Epidermal melanocyte (primary cell): Measurements from ENCODE around the gene HSFX4.
"Not testable (repeated sequence)": the region's sequence is repeated elsewhere in the genome, so short reads cannot be mapped to it uniquely, and the experiment has no call there.

Source experiments
- DNase-seq: peaks from one replicate; pipeline ENCODE4 v3.0.0; 2011; ENCODE audit warnings: low spot score; ENCODE audit not compliant: insufficient read length

Gene HSFX4

DNA sequence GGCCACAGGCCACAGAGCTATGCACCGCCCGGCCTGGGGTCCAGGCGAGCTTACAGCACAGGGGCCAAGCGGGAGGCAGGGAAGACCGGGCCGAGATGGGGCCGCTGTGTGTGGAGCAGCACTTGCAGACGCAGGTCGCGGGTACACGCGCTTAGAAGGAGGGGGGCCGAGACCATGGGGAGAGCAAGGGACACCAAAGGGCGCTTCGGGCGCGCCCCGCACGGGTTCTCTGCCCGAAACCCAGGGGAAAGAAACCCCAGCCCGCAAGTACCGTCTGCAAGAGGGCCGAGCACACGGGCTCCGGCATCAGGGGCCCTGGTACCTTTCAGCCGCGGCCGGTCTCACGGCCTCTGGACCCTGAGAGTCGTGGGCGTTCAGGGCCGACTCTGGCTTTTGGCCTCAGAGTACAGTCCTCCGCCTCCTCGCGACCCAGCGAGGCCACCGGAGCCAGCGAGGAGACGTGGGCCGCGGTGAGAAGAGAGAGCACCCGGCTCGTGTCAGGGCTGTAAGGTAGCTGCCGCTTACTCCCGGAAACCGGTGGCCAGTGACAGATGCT is 8.6 kb downstream of the HSFX4 start:
- no peak for DNase-seq

DNA sequence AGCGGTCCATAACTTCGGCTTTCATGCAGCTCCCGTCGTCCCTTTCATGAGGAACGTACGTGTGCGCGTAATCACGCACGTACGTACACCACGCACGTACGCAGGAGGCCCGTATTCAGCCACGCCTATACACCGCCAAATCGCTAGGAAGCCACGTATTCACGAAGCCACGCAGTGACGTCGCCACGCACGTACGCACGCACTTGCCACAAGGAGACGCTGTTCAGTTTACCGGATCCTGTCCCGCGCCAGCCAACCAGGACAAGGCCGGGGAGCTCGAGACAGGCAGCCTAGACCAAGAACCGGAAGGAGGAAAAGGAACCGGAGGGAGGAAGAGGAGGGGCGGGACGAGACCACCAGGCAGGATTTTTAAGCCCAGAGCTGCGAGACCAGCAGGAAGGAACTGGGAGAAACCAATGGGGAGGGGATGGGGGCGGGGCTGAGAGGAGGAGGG is 9.1 kb downstream of the HSFX4 start, which contains the start of gene EOLA2:
TSS of gene EOLA2 (minus strand) at position 65 of the 454 bp plus-strand sequence. CDS start 4,617 bp downstream, outside the sequence.
- DNase-seq, result peak; percentile 29

DNA sequence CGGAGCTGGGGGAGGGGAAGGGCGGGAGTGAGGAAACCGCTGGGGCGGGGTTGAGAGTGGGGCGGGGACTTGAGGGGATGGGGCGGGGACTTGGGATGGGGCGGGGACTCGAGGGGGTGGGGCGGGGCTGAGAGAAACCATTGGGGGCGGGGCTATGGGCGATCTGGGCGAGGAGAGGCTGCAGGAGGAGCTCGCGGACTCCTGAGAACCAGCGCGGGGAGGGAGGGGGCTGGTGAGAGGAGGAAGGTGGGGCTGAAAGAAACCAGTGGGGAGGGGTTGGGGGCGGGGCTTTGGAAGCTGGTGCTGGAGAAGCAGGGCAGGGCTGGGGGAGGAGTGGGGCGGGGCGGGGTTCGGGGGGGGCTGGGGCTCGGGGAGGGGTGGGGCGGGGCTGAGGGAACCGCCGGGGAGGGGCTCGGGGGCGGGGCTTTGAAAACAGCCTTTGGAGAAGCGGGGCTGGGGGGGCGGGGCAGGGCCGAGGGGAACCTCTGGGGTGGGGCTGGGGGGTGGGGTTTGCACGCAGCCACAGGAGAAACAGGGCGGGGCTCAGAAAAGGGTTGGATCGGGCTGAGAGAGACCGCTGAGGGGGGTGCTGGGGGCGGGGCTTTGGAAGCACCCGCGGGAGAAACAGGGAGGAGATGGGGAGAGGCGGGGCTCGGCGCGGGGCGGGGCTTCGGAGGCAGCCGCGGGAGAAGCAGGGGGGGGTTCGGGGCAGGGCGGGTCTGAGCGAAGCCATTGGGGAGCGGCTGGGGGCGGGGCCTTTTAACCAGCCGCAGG is 9.7 kb downstream of the HSFX4 start:
- DNase-seq, result peak; percentile 22

DNA sequence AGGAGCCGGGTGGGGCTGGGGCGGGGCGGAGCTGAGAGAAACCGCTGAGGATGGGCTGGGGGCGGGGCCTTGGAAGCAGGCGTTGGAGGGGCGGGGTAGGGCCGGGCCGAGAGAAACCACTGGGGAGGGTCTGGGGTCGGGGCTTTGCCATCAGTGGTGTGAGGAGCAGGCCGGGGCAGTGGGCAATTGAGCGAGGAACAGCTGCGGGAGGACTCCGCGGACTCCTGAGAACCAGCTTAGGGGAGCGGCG is 10.2 kb downstream of the HSFX4 start:
- no peak for DNase-seq

DNA sequence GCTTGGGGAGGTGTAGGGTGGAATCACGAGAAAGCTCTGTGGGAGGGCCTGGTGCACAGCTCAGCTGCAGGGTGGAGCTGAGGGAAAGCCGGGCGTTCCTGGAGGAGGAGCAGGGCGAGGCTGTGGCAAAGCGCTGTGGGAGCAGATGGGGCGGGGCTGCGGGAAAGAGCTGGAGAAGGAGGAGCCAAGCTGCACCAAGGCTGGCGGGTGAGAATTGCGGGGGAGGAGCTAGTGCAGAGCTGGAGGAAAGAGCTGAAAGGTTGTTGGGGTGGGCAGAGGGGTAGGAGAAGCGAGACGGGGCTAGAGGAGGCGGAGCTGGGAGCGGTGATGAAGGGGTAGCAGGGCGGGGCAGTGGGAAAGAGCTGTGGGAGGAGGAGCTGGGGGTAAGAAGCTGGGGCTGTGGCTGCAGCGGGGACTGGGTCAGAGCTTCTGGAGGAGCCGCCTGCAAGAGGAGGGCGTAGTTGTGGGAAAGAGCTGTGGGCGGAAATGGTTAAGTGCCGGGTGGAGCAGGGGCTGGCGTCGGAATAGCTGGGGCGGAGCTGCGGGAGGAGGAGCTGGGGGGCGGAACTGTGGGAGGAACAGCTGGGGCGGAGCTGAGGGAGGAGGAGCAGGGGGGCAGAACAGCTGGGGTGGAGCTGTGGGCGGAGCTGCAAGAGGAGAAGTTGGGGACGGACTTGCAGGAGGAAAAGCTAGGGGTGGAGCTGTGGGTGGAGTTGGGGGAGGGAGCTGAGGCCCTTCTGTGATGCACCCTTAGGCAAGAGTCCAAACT is 10.7 kb downstream of the HSFX4 start:
- peak; percentile 37 for DNase-seq

DNA sequence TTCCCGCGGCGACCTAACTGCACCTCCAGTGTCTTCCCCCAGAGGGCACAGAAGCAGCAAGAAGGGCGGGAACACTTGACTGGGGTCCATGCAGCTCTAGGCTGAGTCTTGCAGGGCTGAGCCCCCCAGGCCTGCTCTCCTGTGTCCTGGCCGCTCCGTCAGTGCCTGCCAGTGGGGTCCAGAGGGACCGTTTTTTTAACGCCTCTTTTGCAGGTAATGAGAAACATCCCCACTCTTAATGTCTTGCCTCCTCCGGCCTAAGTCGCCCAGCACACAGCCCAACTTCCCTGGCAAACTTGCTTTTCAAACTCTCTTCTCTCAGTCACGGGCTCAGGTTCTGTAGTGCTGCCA is 11.3 kb downstream of the HSFX4 start:
- DNase-seq, result not testable (repeated sequence)

DNA sequence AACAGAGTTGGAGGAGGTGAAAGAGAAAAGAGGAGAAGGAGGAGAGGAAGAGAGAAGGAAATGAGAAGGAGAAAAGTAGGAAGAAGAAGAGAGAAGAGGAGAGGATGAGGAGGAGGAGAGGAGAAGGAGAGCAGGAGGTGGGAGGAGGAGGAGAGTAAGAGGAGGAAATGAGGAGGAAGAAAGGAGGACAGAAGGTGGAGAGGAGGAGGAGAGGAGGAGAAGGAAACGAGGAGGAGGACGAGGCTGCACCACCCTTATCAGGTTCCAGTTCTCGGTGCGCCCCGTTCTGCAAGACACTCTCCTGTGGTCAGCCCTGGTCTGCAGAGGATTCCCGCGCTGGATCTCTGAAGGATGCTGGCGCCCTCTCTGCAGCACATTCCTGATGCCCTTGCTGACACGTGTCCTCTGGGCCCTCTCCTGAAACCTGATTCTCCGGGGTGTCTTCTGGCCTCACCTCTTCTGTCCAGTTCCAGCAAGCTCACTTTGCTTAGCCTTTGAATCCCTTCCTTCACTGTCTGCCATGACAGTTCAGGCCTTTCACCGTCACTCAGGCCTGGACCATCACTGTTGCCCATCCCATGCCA is 15.8 kb downstream of the HSFX4 start:
- not testable (repeated sequence) for DNase-seq

DNA sequence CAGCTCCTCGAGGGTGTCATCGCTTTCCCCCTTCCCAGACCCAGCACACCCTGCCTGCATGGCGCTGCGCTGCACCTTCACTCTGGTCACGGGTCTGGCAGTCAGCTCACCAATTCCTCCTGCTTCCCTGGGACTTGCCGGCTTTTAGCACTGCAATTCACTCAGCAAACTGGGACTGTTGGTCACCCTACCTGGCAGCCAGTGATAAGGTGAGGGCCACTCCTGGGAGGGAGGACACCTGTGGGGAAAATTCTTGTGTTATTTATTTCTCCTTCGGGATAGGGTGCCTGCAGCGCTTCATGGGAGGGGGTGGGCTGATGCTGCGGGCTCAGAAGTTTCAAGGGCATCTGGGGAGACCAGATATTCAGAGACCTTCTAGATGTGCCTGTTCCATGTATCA is 16.4 kb downstream of the HSFX4 start:
- not testable (repeated sequence) for DNase-seq

DNA sequence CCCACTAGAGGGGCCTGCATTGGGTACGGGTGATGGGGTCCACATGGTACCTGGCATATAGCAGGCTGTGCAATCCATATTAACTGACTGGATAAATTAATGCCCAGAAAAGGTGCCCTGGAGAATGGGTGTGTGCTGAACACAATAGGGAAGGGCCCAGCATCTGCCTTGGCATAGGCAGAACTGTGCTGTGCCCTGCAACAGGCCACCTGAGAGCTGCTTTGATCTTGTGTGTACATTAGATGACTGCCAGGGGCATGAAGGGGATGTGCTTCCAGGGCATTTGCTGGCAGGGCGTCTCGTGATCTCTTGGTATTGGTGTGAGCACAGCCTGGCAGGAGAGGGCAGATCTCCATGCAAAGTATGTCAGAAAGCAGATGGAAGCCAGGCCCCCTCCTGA is 17.6 kb downstream of the HSFX4 start:
- not testable (repeated sequence) for DNase-seq

DNA sequence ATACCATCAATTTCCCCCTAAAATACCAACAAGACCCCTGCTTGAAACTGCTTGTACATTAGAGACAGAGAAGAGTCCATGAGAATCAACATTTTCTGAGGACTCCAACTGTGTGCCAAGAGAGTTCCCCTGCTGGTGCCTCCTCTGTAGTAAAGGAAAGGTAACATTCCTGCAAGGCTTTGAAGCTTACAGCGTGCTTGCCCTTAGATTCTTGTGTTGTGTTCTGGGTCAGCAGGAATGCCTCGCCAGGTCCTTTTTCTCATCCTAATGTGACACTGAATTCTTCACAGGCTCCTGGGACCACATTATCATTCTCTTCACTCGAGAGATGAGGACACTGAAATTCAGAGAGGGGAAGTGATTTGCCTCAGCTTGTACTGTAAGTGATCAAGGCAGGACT is 18.6 kb downstream of the HSFX4 start:
- no peak for DNase-seq

DNA sequence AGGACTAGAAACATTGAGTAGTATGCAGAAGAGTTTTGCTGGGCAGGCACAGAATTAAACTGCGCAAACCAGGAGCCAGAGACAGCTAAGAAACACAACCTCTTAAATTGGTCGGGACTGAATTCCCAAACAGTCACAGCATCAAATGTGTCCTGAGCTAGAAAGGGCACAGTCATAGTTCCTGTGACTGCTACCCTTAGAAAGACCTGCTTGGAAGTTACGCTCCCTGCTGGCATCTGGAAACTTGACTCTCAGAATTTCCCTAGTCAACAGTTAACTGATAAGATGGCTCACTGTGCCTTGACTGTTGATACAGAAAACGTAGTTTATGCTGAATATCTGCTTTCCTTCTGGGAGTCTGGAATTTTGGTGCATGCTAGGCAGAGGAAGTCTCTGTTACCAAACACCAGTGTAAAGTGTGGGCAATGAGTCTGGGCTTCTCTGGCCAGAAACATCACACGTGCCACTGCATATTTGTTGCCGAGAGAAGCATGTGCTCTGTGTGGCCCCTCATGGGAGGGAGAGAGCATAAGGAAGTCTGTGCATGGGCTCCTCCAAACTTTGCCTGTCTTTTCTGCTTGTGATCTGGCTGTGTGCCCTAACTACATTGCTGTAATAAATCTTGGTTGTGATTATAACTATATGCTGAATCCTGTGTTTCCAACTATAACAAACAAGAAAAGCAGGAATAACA is 20.5 kb downstream of the HSFX4 start:
- DNase-seq, result no peak

DNA sequence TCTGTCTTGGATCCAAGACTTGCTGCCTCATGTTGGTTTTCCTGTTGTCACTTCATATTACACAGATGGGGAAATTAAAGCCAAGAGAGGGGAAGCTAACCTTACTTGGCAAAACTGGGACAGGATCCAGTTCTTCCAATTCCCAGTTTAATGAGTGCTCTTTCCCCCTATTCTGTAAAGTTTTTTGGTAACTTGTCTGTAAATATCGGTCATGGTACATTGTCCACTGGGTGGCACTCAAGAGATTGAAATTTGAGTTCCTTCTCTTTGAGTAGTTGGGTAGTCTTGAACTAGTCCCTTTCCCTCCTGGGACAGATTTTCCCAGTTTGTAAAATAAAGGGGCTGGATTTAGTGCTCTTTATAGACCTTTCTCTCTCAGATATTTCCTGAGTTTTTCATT is 21.3 kb downstream of the HSFX4 start:
- DNase-seq, result no peak

DNA sequence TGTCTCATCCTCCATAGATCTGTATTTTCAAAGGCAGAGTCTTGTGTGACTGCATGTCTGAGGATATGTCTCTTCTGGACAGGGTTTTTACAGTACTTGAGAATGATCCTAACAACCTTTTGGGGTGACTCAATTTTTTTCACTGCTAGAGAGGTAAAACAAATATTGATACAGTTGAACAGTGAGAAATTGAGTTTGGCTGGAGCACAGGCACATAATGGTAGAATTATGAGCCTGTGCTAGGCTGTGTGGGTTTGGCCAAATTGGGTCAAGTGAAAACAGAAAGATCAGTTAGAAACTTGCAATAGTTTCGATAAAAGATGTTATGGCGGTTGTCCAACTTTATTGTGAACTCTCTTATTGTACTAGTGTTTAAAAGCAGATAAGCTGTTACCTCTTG is 32.2 kb downstream of the HSFX4 start:
- no peak for DNase-seq

DNA sequence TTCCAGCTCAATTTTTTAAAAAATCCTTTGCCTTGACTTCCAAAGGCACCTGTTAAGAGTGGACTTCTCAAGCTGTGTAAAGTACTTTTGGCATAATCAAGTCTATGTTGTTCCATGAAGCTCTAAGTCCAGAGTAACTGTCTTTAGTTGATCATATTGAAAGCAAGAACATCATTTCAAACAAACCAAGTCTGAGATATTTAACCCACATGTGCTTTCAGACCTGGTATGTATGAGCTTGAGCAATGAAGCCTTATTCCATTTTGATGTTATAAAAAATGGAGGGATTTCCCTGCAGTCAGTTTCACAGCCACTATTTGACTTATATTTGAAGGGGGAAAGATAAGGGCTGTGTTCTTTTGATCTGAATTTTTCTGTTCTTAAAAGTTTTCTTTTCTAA is 32.6 kb downstream of the HSFX4 start:
- DNase-seq, result no peak

DNA sequence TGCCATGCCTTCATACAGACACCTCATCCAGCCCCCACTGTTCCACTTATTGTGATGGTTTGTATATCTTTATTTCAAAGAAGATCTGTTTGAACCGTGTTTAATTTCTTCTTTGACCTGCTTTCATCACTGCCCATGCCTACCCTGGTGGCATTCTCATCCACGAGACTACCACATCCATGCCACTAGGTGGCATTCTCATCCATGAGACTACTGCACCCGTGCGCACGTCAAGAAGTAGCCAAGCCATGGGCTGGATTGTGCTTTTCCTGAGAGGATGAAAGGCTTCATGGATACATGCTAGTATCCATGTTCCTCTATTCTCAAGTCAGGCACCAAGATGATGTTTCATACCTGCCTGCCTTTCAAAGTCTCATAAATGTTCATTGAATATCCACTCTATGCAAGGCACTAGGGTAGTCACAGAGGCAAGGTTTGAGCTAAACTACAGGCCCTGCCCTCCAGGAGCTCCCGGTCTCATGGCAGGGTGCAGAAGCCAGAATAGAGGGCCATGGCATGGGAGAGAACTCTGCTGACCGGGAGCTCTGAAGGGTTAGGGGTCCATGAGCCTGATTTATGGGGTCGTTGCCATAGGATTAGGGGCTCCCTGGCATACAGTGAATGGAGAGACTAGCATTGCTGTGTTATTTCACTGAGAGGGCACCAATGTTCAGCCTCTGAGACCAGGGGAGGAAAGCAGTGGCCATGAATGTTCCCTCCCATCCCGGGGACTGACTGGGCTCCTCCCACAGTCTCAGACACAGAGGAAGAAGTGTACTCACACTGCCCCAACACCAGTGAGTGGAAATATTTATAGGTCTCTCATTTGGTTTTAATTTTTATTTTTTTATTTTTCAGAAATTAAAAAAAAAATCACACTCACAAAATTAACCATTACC is 33.7 kb downstream of the HSFX4 start:
- DNase-seq, result peak; percentile 17

DNA sequence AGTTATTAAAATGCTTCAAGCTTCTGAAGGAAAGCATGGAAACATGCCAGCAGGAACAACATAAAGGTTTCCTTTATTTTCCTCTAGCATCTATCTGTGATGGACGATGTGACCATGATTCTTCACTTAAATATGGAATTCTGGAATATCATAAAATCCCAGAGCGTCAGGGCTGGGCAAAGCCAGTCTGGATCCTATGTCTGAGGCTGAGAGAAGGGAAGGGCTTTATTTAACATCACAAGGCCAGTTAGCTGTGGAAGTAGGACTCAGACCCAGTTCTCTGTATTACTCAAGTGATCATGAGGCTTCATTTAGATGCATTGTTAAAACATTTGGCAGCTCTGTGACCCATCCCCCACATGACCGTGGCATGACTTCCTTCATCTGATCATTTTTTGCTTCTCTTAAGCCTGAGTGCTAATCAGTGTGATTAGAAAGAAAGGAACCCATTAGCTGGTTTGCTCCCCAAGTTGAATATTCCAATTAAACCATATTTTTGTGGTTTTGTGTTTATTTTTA is 49.8 kb downstream of the HSFX4 start:
- DNase-seq, result no peak
